HEK293 (cell line): Measurements from ENCODE around the gene HMG20B.

Experiments
- CTCF ChIA-PET: fragments of 350-600 bp; formaldehyde crosslinking; extraction: SDS; loops from one replicate; lab custom pipeline; 2021; ENCODE audit warnings: antibody characterized with exemption; lab: Yijun Ruan, JAX
- POLR2A ChIA-PET: fragments of 300-600 bp; formaldehyde crosslinking; extraction: SDS; loops from one replicate; lab custom pipeline; 2020; ENCODE audit warnings: antibody characterized with exemption, inconsistent platforms; lab: Yijun Ruan, JAX
- H3K27ac ChIP-seq: fragments of 200-500 bp; sonication (Bioruptor generic); 2 replicates; pipeline ENCODE4 v1.5.1; 2014; ENCODE audit warnings: low read depth, low read length, control low read depth, inconsistent platforms; ENCODE audit errors: extremely low read depth
- H3K36me3 ChIP-seq, 2 experiments: fragments of 200-500 bp in 1 of 2; sonication (Bioruptor generic) in 1 of 2; 1 replicate in 1 of 2; 2 replicates in 1 of 2; pipeline ENCODE4 v1.5.1; 2014 to 2017; ENCODE audit warnings: inconsistent platforms in 2 of 2, low read length in 2 of 2; ENCODE audit not compliant: control insufficient read depth in 2 of 2, insufficient read depth in 1 of 2
- H3K4me1 ChIP-seq: fragments of 200-500 bp; sonication (Bioruptor generic); 2 replicates; pipeline ENCODE4 v1.5.1; 2014; ENCODE audit warnings: mild to moderate bottlenecking, low read length, inconsistent platforms; ENCODE audit not compliant: control insufficient read depth, insufficient read depth
- H3K4me3 ChIP-seq: 2 replicates; pipeline ENCODE4 v1.5.1; 2011; ENCODE audit warnings: low read depth, mild to moderate bottlenecking, control low read depth, low read length, moderate library complexity
- H3K9me3 ChIP-seq: fragments of 200-500 bp; sonication (Bioruptor generic); 2 replicates; pipeline ENCODE4 v1.5.1; 2014; ENCODE audit warnings: low read depth, low read length, inconsistent platforms; ENCODE audit not compliant: control insufficient read depth, insufficient read depth
- BCL11A ChIP-seq: fragments of 450-650 bp; formaldehyde crosslinking; IDR thresholded peaks from 2 replicates; pipeline ENCODE4 v1.5.1; 2016; ENCODE audit warnings: low read depth, missing biosample characterization, missing genetic modification characterization
- HOXC10 ChIP-seq: sonication (generic); formaldehyde crosslinking; IDR thresholded peaks from 2 replicates; pipeline ENCODE4 v1.8.1; 2023; ENCODE audit warnings: mild to moderate bottlenecking, missing genetic modification reagents
- INSM2 ChIP-seq: fragments of 450-650 bp; formaldehyde crosslinking; IDR thresholded peaks from 2 replicates; pipeline ENCODE4 v1.5.1; 2016; ENCODE audit warnings: missing biosample characterization, missing genetic modification characterization
- PRDM4 ChIP-seq: fragments of 450-650 bp; formaldehyde crosslinking; IDR thresholded peaks from 2 replicates; pipeline ENCODE4 v1.5.1; 2017; ENCODE audit warnings: missing biosample characterization, missing genetic modification characterization
- SP2 ChIP-seq: fragments of 450-650 bp; formaldehyde crosslinking; IDR thresholded peaks from 2 replicates; pipeline ENCODE4 v1.5.1; 2016; ENCODE audit warnings: missing biosample characterization, missing genetic modification characterization
- SP7 ChIP-seq: fragments of 450-650 bp; formaldehyde crosslinking; IDR thresholded peaks from 2 replicates; pipeline ENCODE4 v1.5.1; 2016; ENCODE audit warnings: missing biosample characterization, missing genetic modification characterization
- ZBTB21 ChIP-seq: fragments of 450-650 bp; formaldehyde crosslinking; IDR thresholded peaks from 2 replicates; pipeline ENCODE4 v1.5.1; 2017; ENCODE audit warnings: missing biosample characterization, missing genetic modification characterization
- ZBTB7A ChIP-seq: fragments of 450-650 bp; formaldehyde crosslinking; IDR thresholded peaks from 2 replicates; pipeline ENCODE4 v1.5.1; 2016; ENCODE audit warnings: low read depth, missing biosample characterization, missing genetic modification characterization
- ZNF10 ChIP-seq: fragments of 450-650 bp; formaldehyde crosslinking; IDR thresholded peaks from 2 replicates; pipeline ENCODE4 v1.5.1; 2017; ENCODE audit warnings: missing biosample characterization, missing genetic modification characterization
- ZNF114 ChIP-seq: fragments of 450-650 bp; formaldehyde crosslinking; IDR thresholded peaks from 2 replicates; pipeline ENCODE4 v1.5.0; 2017; ENCODE audit warnings: missing biosample characterization, missing genetic modification characterization
- ZNF157 ChIP-seq: fragments of 450-650 bp; formaldehyde crosslinking; IDR thresholded peaks from 2 replicates; pipeline ENCODE4 v1.5.1; 2016; ENCODE audit warnings: missing biosample characterization, missing genetic modification characterization
- ZNF18 ChIP-seq: fragments of 450-650 bp; formaldehyde crosslinking; IDR thresholded peaks from 2 replicates; pipeline ENCODE4 v1.5.1; 2016; ENCODE audit warnings: missing biosample characterization, missing genetic modification characterization
- ZNF23 ChIP-seq: fragments of 450-650 bp; formaldehyde crosslinking; IDR thresholded peaks from 2 replicates; pipeline ENCODE4 v1.5.1; 2016; ENCODE audit warnings: missing biosample characterization, missing genetic modification characterization, borderline replicate concordance
- ZNF280D ChIP-seq: fragments of 450-650 bp; formaldehyde crosslinking; IDR thresholded peaks from 2 replicates; pipeline ENCODE4 v1.5.1; 2016; ENCODE audit warnings: missing biosample characterization, missing genetic modification characterization
- ZNF37A ChIP-seq: fragments of 450-650 bp; IDR thresholded peaks from 2 replicates; pipeline ENCODE4 v1.5.1; 2018; ENCODE audit warnings: missing biosample characterization, missing genetic modification characterization
- ZNF404 ChIP-seq: fragments of 450-650 bp; formaldehyde crosslinking; IDR thresholded peaks from 2 replicates; pipeline ENCODE4 v1.5.1; 2017; ENCODE audit warnings: missing biosample characterization, missing genetic modification characterization
- ZNF510 ChIP-seq: fragments of 450-650 bp; formaldehyde crosslinking; IDR thresholded peaks from 2 replicates; pipeline ENCODE4 v1.5.1; 2018; ENCODE audit warnings: mild to moderate bottlenecking, missing genetic modification characterization, missing biosample characterization; ENCODE audit not compliant: insufficient replicate concordance
- ZNF513 ChIP-seq: fragments of 450-650 bp; IDR thresholded peaks from 2 replicates; pipeline ENCODE4 v1.5.1; 2018; ENCODE audit warnings: missing biosample characterization, missing genetic modification characterization
- ZNF704 ChIP-seq: fragments of 450-650 bp; formaldehyde crosslinking; IDR thresholded peaks from 2 replicates; pipeline ENCODE4 v1.5.1; 2016; ENCODE audit warnings: missing biosample characterization, missing genetic modification characterization
- ZNF777 ChIP-seq: fragments of 450-650 bp; formaldehyde crosslinking; IDR thresholded peaks from 2 replicates; pipeline ENCODE4 v1.5.1; 2017; ENCODE audit warnings: missing biosample characterization, missing genetic modification characterization, borderline replicate concordance
- ZNF791 ChIP-seq: fragments of 450-650 bp; formaldehyde crosslinking; IDR thresholded peaks from 2 replicates; pipeline ENCODE4 v1.5.1; 2016; ENCODE audit warnings: missing biosample characterization, missing genetic modification characterization
- ZSCAN18 ChIP-seq: fragments of 450-650 bp; formaldehyde crosslinking; IDR thresholded peaks from 2 replicates; pipeline ENCODE4 v1.5.1; 2016; ENCODE audit warnings: missing biosample characterization, missing genetic modification characterization
- ZXDB ChIP-seq: fragments of 450-650 bp; formaldehyde crosslinking; IDR thresholded peaks from 2 replicates; pipeline ENCODE4 v1.5.1; 2016; ENCODE audit warnings: missing biosample characterization, missing genetic modification characterization

HMG20B gene

GRCh38 chr19:3537438-3538240 is 35.1 kb upstream of the HMG20B start:
- Histone ChIP-seq H3K4me3 (no peak overlapping the region), H3K9me3 (no peaks in the 10 kb centered on the region), H3K36me3 (peaks cover 3 to 45% of the 10 kb centered on the region in 2 experiments; a peak in 2 of 3 replicates), H3K4me1 (no peaks in the 10 kb centered on the region), H3K27ac (peak overlapping the region; percentile 1; the same call in 1 of the 2 replicates)
- POLR2A ChIA-PET: interaction anchor here (0.5 to 0.8 kb wide), 3 partner anchors 19 to 48 kb away, joined by 3 read pairs; partner anchors contain the start of gene DOHH
- CTCF ChIA-PET: no interaction called here
- TF ChIP-seq PRDM4 (tag by site-specific recombination) (no peak), ZNF114 (tag by site-specific recombination) (no peak), ZNF704 (tag by site-specific recombination) (no peak), SP7 (tag by site-specific recombination) (0 out of 2 replicates have a peak, but pooled peaks have one; percentile 11), ZNF18 (tag by site-specific recombination) (no peak), ZNF37A (tag by site-specific recombination) (no peak), ZNF23 (tag by site-specific recombination) (no peak), SP2 (peak; percentile 41), INSM2 (no peak), ZNF513 (tag by site-specific recombination) (no peak), ZNF280D (peak; percentile 61; the same call in 1 of the 2 replicates), ZNF10 (tag by site-specific recombination) (peak; percentile 48; the same call in 1 of the 2 replicates), ZNF791 (tag by site-specific recombination) (no peak), ZNF510 (tag by site-specific recombination) (no peak), ZNF777 (tag by site-specific recombination) (no peak), ZBTB7A (tag by site-specific recombination) (0 out of 2 replicates have a peak, but pooled peaks have one; percentile 11), ZNF404 (tag by site-specific recombination) (no peak), BCL11A (tag by site-specific recombination) (no peak), ZSCAN18 (tag by site-specific recombination) (no peak), ZXDB (tag by site-specific recombination) (0 out of 2 replicates have a peak, but pooled peaks have one; percentile 21), ZNF157 (no peak), HOXC10 (CRISPR knock-in tag) (no peak), ZBTB21 (no peak)
